NOMO-1 (cell line): ENCODE data around the gene DNM1L.

Experiments used
- DNase-seq, 2 experiments: peaks; one replicate each; lab custom pipeline; 2025; ENCODE audit not compliant: unreplicated experiment in 2 of 2; lab: John Stamatoyannopoulos, UW

The DNM1L gene

DNA sequence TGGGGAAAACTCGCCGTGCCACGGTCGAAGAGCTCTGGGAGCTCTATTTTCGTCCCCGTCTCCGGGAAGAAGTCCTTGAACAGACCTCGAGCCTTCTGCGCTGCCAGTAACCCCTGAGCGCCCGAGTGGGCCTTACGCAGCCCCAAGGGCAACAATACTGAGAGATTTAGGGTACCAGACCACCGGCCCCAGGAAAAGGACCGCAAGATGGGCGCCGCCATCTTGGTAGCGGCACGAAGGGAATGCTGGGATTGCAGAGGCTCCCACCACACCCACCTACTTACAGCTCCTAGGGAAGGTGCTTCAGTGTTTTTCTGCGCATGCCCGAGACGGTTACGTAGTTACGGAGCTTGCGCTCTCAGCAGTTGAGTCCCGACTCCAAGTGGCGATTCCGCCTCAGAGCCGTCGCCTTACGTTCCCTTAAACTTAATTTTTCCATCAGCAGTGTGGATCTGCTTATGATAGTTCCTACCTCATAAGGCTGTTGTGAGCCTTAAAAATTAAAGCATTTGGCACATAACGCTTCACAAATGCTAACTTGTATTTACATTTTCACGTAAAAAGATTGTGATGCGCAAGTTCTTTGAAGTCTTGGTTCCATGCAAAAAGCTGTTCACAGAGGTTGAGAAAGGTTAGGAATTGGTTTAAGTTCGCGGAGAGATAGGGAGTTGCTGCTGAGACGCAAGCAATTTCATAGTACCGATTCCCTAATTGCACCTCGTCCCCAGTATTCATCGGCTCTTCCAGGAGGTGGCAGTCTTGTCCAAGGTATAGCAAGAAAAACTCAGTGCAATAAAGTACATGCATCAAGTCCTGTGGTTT is 76.8 kb downstream of the DNM1L start, which contains the start of gene YARS2:
TSS of gene YARS2 (minus strand) at position 244 of the 822 bp plus-strand sequence. CDS start at position 221, 23 bp downstream.
- DNase-seq = peak; percentile 89 to 90

DNA sequence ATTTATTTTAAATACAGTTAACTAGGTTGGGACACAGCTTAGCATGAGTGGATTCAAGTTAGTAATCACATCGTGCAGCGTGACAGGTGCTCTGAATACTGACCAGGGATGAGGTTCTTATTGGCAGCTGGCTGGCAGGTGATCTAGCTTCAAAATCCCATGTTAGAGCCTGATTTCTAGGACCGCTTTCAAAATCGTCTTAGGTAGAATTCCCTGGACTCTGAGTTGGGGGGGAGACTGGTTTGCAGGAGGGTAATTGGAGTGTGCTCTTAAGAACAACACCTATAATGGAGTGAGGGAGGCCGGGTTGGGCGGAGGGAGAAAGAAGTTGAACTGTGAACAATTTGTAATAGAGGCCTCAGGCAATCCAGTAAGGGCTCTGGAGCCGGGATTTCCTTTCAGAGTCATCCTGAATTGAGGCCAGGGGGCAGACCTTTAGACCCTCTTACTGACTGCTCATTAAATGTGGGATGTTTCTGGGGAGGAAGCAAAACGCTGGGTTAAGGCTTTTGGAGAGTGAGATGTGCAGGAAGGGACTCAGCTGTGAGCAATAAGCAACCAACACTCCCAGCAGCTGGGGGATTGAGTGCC is 77.5 kb downstream of the DNM1L start:
- DNase-seq = no peak

DNA sequence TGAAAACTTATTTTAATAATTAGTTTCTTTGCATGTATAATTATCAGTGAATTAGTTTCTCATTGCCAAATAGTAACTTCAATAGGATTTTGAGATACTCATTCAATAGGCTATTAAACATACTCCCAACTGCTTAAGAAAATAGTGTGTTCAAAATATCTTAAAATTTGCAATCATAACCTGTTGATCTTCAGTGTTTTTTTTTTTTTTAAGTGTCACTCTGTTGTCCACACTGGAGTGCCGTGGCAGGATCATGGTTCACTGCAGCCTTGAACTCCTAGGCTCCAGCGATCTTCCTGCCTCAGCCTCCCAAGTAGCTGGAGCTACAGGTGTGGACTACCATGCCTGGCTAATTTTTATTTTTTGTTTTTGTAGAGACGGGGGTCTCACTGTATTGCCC is 78.1 kb downstream of the DNM1L start:
- no peak for DNase-seq

DNA sequence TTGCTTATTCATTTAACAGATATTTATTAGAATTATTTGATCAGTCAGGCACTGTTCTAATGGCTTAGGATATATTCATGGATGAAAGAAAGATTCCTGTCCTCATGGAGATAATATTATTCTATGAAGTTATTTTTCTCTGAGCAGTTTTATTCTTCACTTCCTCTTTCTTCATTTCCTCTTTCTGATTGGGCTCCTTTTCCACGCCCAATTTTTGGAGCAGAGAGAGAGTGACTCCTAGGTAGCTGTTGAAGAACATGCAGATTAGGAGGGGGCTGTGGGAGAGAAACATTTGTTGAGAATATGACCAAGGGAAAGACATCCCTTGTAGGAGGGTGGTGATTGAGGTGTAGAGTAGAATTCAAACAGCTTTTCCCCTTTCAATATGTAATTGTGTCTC is 82.6 kb downstream of the DNM1L start:
- peak; percentile 48 to 80 for DNase-seq

DNA sequence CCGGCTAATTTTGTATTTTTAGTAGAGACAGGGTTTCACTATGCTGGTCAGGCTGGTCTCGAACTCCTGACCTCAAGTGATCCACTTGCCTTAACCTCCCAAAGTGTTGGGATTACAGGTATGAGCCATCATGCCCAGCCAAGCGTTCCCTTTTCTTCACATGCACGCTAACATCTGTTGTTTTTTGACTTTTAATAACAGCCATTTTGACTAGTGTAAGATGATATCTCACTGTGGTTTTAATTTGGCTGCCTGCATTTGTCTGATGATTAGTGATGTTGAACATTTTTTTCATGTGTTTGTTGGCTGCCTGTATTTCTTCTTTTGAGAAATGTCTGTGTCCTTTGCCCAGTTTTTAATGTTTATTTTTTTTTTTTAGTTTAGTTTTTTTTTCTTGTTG is 86.8 kb downstream of the DNM1L start:
- no peak for DNase-seq

DNA sequence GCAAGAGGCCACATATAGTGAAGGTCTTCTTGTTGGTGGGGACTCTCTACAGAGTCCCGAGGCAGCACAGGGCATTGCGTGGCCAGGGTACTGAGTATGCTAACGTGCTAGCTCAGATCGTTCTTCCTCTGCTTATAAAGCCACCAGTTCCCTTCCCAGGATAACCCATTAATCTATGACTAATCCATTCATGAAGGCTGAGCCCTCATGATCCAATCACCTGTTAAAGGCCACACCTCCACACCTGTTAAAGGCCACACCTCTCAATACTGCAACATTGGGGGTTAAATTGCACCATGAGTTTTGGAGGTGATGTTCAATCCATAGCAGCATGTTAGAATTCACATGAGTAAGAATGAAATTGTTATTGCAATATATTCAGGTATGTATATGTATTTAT is 89.4 kb downstream of the DNM1L start:
- DNase-seq = no peak

DNA sequence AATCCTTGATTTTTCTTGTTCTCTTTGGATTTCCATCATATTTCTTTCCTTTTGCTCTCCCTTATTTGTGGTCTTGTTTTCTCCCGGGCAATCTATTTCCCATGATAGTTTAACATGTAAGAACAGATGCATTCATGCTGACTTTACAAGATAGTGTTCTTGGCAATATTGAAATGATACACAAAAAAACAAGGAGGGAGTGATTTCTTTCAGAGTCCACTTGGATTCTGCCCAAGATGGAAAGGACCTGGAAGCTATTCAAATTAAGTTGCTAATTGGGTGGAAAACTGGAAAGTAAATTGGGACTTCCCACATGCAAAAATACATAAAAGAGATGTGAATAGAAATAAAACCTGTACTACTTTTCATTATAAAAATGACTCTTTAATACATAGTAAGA is 91.0 kb downstream of the DNM1L start:
- DNase-seq = no peak

DNA sequence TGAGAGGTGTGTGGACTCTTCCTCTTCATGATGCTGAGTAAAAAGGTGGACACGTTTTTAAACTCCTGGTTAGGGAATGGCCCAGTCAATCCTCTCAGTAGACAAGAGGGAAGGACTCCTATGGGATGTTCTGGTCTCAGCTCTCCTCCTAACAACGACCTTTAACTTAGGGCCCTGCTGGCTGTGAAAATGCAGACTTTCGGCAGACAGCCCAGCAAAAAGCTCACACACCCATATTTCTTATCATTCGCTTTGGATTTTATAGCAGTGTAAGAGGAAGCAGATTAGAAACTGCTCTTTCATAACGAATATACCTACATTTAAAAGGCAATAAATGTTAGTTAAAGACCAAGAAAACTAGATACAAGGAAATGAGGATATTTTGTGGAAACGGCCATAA is 94.6 kb downstream of the DNM1L start:
- peak in 1 of 2 experiments; percentile 17 for DNase-seq

DNA sequence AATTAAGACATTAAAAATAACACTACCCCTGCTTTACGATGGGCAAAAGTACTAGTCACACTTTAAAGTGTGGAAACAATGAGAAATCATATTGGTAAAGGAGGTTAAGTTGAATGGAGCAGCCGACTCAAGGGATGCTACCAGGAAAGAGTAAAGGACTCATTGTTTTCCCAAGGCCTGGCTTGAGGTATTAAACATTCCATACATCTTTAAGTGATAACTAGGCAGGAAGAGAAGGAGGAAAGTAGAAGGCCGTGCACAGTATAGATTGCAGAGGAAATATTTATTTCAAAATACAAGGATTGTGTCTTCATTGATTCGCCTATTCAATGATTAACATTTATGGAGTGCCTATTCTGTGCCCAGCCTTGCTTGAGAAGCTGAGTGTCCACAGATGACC is 97.2 kb downstream of the DNM1L start:
- DNase-seq = no peak

DNA sequence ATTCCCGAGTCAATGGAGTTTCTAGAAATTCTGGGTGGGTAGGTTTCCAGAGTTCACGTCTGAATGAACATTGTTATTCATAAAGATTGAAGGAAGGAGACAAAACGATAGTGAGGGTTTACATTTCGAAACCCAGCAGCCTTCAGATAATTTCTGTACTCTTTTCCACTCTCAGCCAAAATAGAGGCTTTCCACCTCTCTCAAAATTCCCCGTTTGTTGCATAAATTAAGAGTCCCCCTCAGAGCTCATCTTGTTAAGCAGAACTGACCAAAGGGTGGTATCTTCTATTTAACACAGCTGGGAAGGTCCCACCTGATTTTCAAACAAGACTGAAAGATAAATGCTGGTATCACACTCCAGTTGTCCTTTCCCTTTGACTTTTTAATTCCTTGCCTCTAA is 98.1 kb downstream of the DNM1L start:
- no peak for DNase-seq

DNA sequence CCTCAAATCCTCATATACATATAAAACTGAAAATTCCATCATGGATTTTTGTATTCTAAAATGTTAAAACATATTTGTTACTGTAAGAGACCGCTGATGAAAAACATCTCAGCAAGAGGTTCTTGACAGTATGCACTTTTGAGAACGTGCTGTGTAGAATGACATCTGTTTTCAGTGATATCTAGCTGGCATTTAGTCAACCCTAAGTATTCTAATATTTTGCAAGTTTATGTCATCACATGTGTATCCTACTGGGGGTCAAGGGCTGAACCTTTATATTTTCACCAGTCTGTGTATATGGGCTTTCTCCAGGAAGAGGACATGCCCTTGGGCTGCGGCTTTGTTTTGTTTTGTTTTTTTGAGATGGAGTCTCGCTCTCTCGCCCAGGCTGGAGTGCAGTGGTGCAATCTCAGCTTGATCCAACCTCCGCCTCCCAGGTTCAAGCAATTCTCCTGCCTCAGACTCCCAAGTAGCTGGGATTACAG is 98.6 kb downstream of the DNM1L start:
- no peak for DNase-seq

DNA sequence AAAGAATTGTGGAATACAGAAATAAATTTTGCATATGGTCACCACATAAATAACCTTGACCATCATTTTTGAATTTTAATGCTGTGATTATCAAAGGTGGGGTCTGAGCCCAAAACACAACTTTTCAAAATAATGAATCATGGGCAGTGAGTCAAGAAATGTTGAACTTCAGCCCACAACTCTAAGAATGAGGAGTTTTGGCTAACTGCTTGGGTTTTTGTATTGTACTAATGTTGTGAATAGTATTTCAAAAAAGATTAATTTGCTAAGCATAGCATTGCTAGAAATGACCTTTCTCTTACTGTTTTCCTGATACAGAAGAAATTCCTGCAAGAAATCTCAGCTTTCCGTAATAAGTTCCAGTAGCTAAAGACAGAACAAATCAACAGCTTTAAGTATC is 101.0 kb downstream of the DNM1L start:
- DNase-seq = no peak

DNA sequence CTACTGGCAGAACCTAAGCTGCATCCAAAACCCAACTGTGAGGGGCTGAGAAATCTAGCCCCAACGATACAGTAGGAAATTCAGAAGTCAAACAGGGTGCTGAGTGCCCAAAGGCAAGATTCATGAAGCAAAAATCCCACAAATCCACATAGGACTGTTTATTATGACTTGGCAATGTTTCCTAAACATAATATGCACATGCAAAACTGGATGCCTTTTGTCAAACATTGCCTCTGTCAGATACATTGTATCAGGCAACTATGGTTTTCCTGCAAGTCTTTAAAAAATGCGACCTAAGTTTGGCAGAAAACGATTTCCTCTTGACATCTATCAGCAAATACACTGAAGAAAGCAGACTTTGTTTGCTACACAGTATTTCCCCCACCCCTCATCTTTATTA is 103.9 kb downstream of the DNM1L start:
- DNase-seq = no peak

DNA sequence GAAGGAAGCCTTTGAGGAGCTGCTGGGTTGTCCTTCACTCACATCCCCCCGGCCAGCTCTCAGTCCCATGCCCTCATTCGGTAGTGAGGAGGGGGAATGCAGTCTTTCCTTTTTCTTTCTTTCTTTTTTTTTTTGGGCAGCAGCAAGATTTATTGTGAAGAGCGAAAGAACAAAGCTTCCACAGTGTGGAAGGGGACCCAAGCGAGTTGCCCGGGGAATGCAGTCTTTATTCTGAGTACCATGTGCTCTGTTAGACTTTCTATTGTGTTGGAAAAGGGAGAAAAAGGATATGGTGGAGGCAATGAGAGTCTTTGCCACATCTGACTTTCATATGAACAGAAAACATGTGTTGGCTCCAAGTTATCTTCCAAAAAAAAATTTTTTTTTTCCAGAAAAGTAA is 106.5 kb downstream of the DNM1L start:
- no peak for DNase-seq

DNA sequence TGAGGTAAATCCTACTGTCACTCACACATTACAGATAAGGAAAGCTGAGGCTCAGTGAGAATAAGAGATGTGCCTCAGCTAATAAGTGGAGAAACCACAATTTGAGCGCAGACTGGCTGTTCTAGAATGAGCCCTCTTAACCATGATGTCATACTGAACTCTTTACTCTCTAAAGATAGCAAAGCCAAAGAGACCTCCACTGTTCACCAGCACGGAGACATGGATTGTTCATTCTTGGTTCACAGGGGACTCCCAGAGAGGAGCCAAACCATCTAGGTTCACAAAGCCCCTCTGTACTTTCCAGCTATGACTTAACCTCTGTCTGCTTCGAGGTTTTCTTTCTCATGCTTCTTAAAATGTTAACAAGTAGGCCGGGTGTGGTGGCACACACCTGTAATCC is 109.3 kb downstream of the DNM1L start:
- no peak for DNase-seq

DNA sequence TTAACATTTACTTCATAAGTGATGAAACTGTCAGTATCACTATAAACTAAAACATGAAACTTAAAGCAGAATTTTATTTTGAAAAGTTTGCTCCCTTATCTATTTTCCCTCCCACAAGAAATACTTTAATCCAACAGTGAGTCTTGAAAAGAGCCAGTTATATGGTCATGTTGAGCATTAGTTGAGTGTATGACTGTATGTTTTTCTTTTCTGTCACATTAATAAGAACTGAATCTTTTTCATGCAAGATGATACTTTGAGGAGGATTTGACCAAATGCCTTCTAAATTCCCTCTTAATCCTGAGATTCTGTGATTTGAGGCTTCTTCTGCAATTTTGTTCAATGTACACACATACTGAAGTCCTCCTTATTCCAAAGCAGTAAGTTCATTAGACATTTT is 110.3 kb downstream of the DNM1L start:
- no peak for DNase-seq

DNA sequence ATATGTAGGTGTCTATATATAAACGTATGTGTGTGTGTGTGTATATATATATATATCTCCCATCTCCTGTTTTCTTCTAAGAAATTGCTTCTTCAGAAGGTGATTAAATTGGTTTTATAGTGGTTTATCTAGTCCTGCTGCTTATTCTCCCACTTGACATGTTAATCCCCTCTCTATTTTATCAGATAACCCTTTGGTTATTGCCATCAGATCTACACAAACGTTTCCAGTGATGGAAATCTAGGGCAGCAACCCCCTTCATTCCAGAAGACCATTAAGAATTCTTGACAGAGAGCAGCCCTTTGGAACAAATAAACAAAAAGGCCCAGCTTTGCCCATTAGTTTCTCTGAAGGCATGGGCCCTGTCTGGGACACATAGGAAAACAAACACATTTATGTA is 110.8 kb downstream of the DNM1L start:
- DNase-seq = no peak

DNA sequence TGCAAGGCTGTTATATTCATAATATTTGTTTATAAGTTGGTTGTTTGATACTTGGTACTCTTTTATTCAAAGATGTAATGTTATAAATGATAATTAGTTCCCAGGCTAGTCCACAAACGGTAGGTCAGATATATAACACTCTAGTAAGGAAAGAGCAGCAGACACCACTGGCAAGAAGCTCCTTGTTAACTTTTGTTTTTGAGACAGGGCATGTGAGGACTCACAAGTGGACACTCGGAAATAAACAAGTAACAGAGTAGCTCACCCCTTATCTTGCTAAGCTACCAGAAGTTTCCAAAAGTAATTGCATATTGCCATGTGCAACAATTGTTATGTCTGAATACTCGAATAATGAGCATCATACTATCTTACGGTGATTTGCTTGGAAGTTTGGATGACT is 115.2 kb downstream of the DNM1L start:
- no peak for DNase-seq
